ENCODE measurements around the gene SCAMP3. TPM values are rescaled to one million over a fixed set of nuclear protein-coding genes. Genes with fewer than 3 reads are reported as not detected.
A peak's percentile ranks its signal among the peaks of the same experiment; 100 is the strongest.
"Not testable (repeated sequence)": the region's sequence is repeated elsewhere in the genome, so short reads cannot be mapped to it uniquely, and the experiment has no call there.

SCAMP3 gene
- total RNA-seq, 1 donor from 2014 or later: 54.9 TPM

- no peak for DNase-seq (ENCODE audit: low spot score)
- no peaks in the 10 kb centered on the region for H3K9me3 Mint-ChIP-seq (ENCODE audit: unreplicated experiment)
- peaks cover 8% of the 10 kb centered on the region for H3K27me3 Mint-ChIP-seq (ENCODE audit: unreplicated experiment)
- H3K4me3 Mint-ChIP-seq (ENCODE audit: unreplicated experiment): no peak overlapping the region
- H3K27ac Mint-ChIP-seq (ENCODE audit: unreplicated experiment): peak overlapping the region; percentile 91
- peaks cover 30% of the 10 kb centered on the region for H3K4me1 Mint-ChIP-seq (ENCODE audit: unreplicated experiment)
- TF ChIP-seq CTCF (IDR thresholded peaks at IDR 0.05; ENCODE audit: unreplicated experiment): no peak
- peaks cover 6% of the 10 kb centered on the region for H3K36me3 Mint-ChIP-seq (ENCODE audit: low read depth, unreplicated experiment)
Observed at GRCh38 chr1:155219592-155220031, 42.5 kb downstream of the SCAMP3 start.

GRCh38 chr1:155218854-155219591 lies 43.1 kb downstream of the SCAMP3 start:
- peaks cover 6% of the 10 kb centered on the region for H3K36me3 Mint-ChIP-seq (ENCODE audit: low read depth, unreplicated experiment)
- DNase-seq (ENCODE audit: low spot score): peak; percentile 20
- H3K27ac Mint-ChIP-seq (ENCODE audit: unreplicated experiment): peak overlapping the region; percentile 80
- no peaks in the 10 kb centered on the region for H3K9me3 Mint-ChIP-seq (ENCODE audit: unreplicated experiment)
- H3K4me3 Mint-ChIP-seq (ENCODE audit: unreplicated experiment): no peak overlapping the region
- peaks cover 8% of the 10 kb centered on the region for H3K27me3 Mint-ChIP-seq (ENCODE audit: unreplicated experiment)
- peaks cover 30% of the 10 kb centered on the region for H3K4me1 Mint-ChIP-seq (ENCODE audit: unreplicated experiment)
- TF ChIP-seq CTCF (IDR thresholded peaks at IDR 0.05; ENCODE audit: unreplicated experiment): no peak

- not testable (repeated sequence) for H3K36me3 Mint-ChIP-seq (ENCODE audit: low read depth, unreplicated experiment); DNase-seq (ENCODE audit: low spot score); H3K27me3 Mint-ChIP-seq (ENCODE audit: unreplicated experiment); H3K27ac Mint-ChIP-seq (ENCODE audit: unreplicated experiment); H3K9me3 Mint-ChIP-seq (ENCODE audit: unreplicated experiment)
- H3K4me1 Mint-ChIP-seq (ENCODE audit: unreplicated experiment): peaks cover 25% of the 10 kb centered on the region
- peak overlapping the region; percentile 43 for H3K4me3 Mint-ChIP-seq (ENCODE audit: unreplicated experiment)
Observed at GRCh38 chr1:155214702-155215101, 47.5 kb downstream of the SCAMP3 start.

- DNase-seq (ENCODE audit: low spot score); H3K4me3 Mint-ChIP-seq (ENCODE audit: unreplicated experiment); H3K27ac Mint-ChIP-seq (ENCODE audit: unreplicated experiment); H3K9me3 Mint-ChIP-seq (ENCODE audit: unreplicated experiment): not testable (repeated sequence)
- Mint-ChIP-seq H3K4me1 (ENCODE audit: unreplicated experiment) (peaks cover 31% of the 10 kb centered on the region), H3K27me3 (ENCODE audit: unreplicated experiment) (peaks cover 17% of the 10 kb centered on the region), H3K36me3 (ENCODE audit: low read depth, unreplicated experiment) (peaks cover 15% of the 10 kb centered on the region)
Observed at GRCh38 chr1:155212051-155212440, 50.1 kb downstream of the SCAMP3 start.

- H3K9me3 Mint-ChIP-seq (ENCODE audit: unreplicated experiment); H3K27ac Mint-ChIP-seq (ENCODE audit: unreplicated experiment); DNase-seq (ENCODE audit: low spot score): not testable (repeated sequence)
- Mint-ChIP-seq H3K4me1 (ENCODE audit: unreplicated experiment) (peaks cover 35% of the 10 kb centered on the region), H3K36me3 (ENCODE audit: low read depth, unreplicated experiment) (peaks cover 15% of the 10 kb centered on the region), H3K27me3 (ENCODE audit: unreplicated experiment) (peaks cover 21% of the 10 kb centered on the region), H3K4me3 (ENCODE audit: unreplicated experiment) (peak overlapping the region; percentile 65)
Observed at GRCh38 chr1:155211381-155212050, 50.6 kb downstream of the SCAMP3 start.

GRCh38 chr1:155210314-155211104 lies 51.7 kb downstream of the SCAMP3 start:
- H3K36me3 Mint-ChIP-seq (ENCODE audit: low read depth, unreplicated experiment): peaks cover 15% of the 10 kb centered on the region
- TF ChIP-seq CTCF (IDR thresholded peaks at IDR 0.05; ENCODE audit: unreplicated experiment): no peak
- H3K27ac Mint-ChIP-seq (ENCODE audit: unreplicated experiment): peak overlapping the region; percentile 38
- peaks cover 35% of the 10 kb centered on the region for H3K4me1 Mint-ChIP-seq (ENCODE audit: unreplicated experiment)
- H3K4me3 Mint-ChIP-seq (ENCODE audit: unreplicated experiment): peak overlapping the region; percentile 96
- H3K27me3 Mint-ChIP-seq (ENCODE audit: unreplicated experiment): peaks cover 21% of the 10 kb centered on the region
- DNase-seq (ENCODE audit: low spot score): no peak
- H3K9me3 Mint-ChIP-seq (ENCODE audit: unreplicated experiment): no peaks in the 10 kb centered on the region

Data from endothelial cell (in vitro differentiated cells).